ENCODE results near the gene POU3F2.

The POU3F2 gene

GRCh38 chr6:98831057-98831958, 3.1 kb upstream of the POU3F2 start:
- no peak overlapping the region for H3K4me3 ChIP-seq (ENCODE audit: low read depth, low read length)
- TF ChIP-seq CTCF (IDR thresholded peaks at IDR 0.05; ENCODE audit: borderline replicate concordance, insufficient read depth, low read depth, low read length) = no peak

- TF ChIP-seq CTCF (IDR thresholded peaks at IDR 0.05; ENCODE audit: borderline replicate concordance, insufficient read depth, low read depth, low read length) = no peak
- H3K4me3 ChIP-seq (ENCODE audit: low read depth, low read length) = no peak overlapping the region
These were observed 2.5 kb upstream of the POU3F2 start for GRCh38 chr6:98831959-98832283.

- no peak overlapping the region for H3K4me3 ChIP-seq (ENCODE audit: low read depth, low read length)
- no peak for TF ChIP-seq CTCF (IDR thresholded peaks at IDR 0.05; ENCODE audit: borderline replicate concordance, insufficient read depth, low read depth, low read length)
These were observed 1.9 kb upstream of the POU3F2 start for GRCh38 chr6:98832284-98833056.

- H3K4me3 ChIP-seq (ENCODE audit: low read depth, low read length) = no peak overlapping the region
- TF ChIP-seq CTCF (IDR thresholded peaks at IDR 0.05; ENCODE audit: borderline replicate concordance, insufficient read depth, low read depth, low read length) = no peak
These were observed 1.4 kb upstream of the POU3F2 start for GRCh38 chr6:98833057-98833306.

- 0 out of 2 replicates have a peak, but pooled peaks have one; percentile 1 for TF ChIP-seq CTCF (IDR thresholded peaks at IDR 0.05; ENCODE audit: borderline replicate concordance, insufficient read depth, low read depth, low read length)
- no peak overlapping the region for H3K4me3 ChIP-seq (ENCODE audit: low read depth, low read length)
These were observed 891 bp upstream of the POU3F2 start for GRCh38 chr6:98833307-98834059.

- TF ChIP-seq CTCF (IDR thresholded peaks at IDR 0.05; ENCODE audit: borderline replicate concordance, insufficient read depth, low read depth, low read length) = no peak
- no peak overlapping the region for H3K4me3 ChIP-seq (ENCODE audit: low read depth, low read length)
These were observed 1.0 kb downstream of the POU3F2 start for GRCh38 chr6:98835149-98836024.

Measured in GM12875 (cell line).